PC-3 (cell line): Measurements from ENCODE around the gene HAGHL. TPM values are rescaled to one million over a fixed set of nuclear protein-coding genes. Genes with fewer than 3 reads are reported as not detected.

Experiments
- ATAC-seq: fragments of 200-7000 bp; cut with Tn5 transposase; 2 replicates; pipeline ENCODE4 v1.9.1; 2020; ENCODE audit warnings: mild to moderate bottlenecking, moderate library complexity
- BruUV-seq: library from RNA; stranded (reverse); fragments of 400-500 nt; replicated peaks from 2 replicates; lab custom pipeline; 2021; lab: Mats Ljungman, UMichigan
- CTCF ChIA-PET: fragments of 300-600 bp; sonication (Branson Sonifier 250); formaldehyde crosslinking; loops from one replicate; lab custom pipeline; 2022; ENCODE audit warnings: antibody characterized with exemption; lab: Charles Lee
- POLR2A ChIA-PET: fragments of 300-600 bp; sonication (Branson Sonifier 250); formaldehyde crosslinking; loops from one replicate; lab custom pipeline; 2022; ENCODE audit warnings: antibody characterized with exemption; ENCODE audit not compliant: unreplicated experiment; lab: Charles Lee
- DNase-seq: peaks from one replicate; pipeline ENCODE4 v3.0.0-alpha.2; 2015
- H2AFZ ChIP-seq: fragments of 300-600 bp; sonication (generic); 2 replicates; pipeline ENCODE4 v1.6.0; 2016; ENCODE audit warnings: antibody characterized with exemption, low read length
- H3F3A ChIP-seq: fragments of 300-600 bp; sonication (generic); one replicate; pipeline ENCODE4 v1.6.0; 2017; ENCODE audit warnings: antibody characterized with exemption, low read length, control low read depth, mild to moderate bottlenecking; ENCODE audit not compliant: unreplicated experiment
- H3K27ac ChIP-seq: fragments of 300-600 bp; sonication (generic); 2 replicates; pipeline ENCODE4 v1.5.1; 2016; ENCODE audit warnings: mild to moderate bottlenecking, low read length
- H3K27me3 ChIP-seq: fragments of 300-600 bp; sonication (generic); 2 replicates; pipeline ENCODE4 v1.6.1; 2016; ENCODE audit warnings: low read length, mixed read lengths
- H3K36me3 ChIP-seq: fragments of 300-600 bp; sonication (generic); 2 replicates; pipeline ENCODE4 v1.6.1; 2016; ENCODE audit warnings: low read depth, mixed run types, low read length, mixed read lengths
- H3K4me1 ChIP-seq: fragments of 300-600 bp; sonication (generic); 2 replicates; pipeline ENCODE4 v1.5.1; 2016; ENCODE audit warnings: low read length; ENCODE audit not compliant: insufficient read depth
- H3K4me2 ChIP-seq: fragments of 300-600 bp; sonication (generic); 2 replicates; pipeline ENCODE4 v1.6.0; 2016; ENCODE audit warnings: low read length
- H3K4me3 ChIP-seq: fragments of 300-600 bp; sonication (generic); 2 replicates; pipeline ENCODE4 v1.5.1; 2016; ENCODE audit warnings: mild to moderate bottlenecking, low read length, mixed read lengths
- H3K79me2 ChIP-seq: fragments of 300-600 bp; sonication (generic); 2 replicates; pipeline ENCODE4 v1.6.1; 2017; ENCODE audit warnings: low read length, mixed read lengths
- H3K9ac ChIP-seq: fragments of 300-600 bp; sonication (generic); 2 replicates; pipeline ENCODE4 v1.6.0; 2016; ENCODE audit warnings: mild to moderate bottlenecking, low read length
- H3K9me2 ChIP-seq: fragments of 300-600 bp; sonication (generic); replicated peaks from 2 replicates; pipeline ENCODE4 v1.6.1; 2016; ENCODE audit warnings: mixed run types, low read length, mixed read lengths
- H3K9me3 ChIP-seq: fragments of 300-600 bp; sonication (generic); 2 replicates; pipeline ENCODE4 v1.6.1; 2016; ENCODE audit warnings: low read length, mixed read lengths
- H4K20me1 ChIP-seq: fragments of 300-600 bp; sonication (generic); 2 replicates; pipeline ENCODE4 v1.6.1; 2016; ENCODE audit warnings: low read length, mixed read lengths
- CTCF ChIP-seq: fragments of 300-600 bp; sonication (generic); conservative IDR thresholded peaks from 2 replicates; pipeline ENCODE4 v1.5.1; 2017; ENCODE audit warnings: antibody characterized with exemption, low read depth, mild to moderate bottlenecking, low read length
- EZH2 ChIP-seq: fragments of 300-600 bp; sonication (generic); IDR thresholded peaks from one replicate; pipeline ENCODE4 v1.6.1; 2017; ENCODE audit warnings: antibody characterized with exemption, mild to moderate bottlenecking, low read length; ENCODE audit not compliant: unreplicated experiment
- EZH2phosphoT487 ChIP-seq: fragments of 300-600 bp; sonication (generic); IDR thresholded peaks from 2 replicates; pipeline ENCODE4 v1.6.1; 2018; ENCODE audit warnings: mild to moderate bottlenecking, antibody characterized with exemption, low read length, borderline replicate concordance
- intact Hi-C: fragments of 100-400 bp; cut with micrococcal nuclease; formaldehyde crosslinking; loops from 2 replicates; pipeline ENCODE4 v1.9.0; 2023
- total RNA-seq: library from RNA; depleted of rRNA; stranded (reverse); fragments of >200 nt; gene quantifications from 2 replicates; pipeline ENCODE4 v1.2.3, GENCODE V29; 2014

The HAGHL gene
- total RNA-seq, 1 experiment from 2014 or later: 16.4 TPM

- CTCF ChIA-PET: no interaction called here
- ATAC-seq: no peak
- Histone ChIP-seq H2AFZ (no peak overlapping the region), H4K20me1 (no peaks in the 10 kb centered on the region), H3F3A (no peaks in the 10 kb centered on the region), H3K79me2 (no peaks in the 10 kb centered on the region), H3K9me2 (no peaks in the 10 kb centered on the region), H3K9me3 (no peaks in the 10 kb centered on the region), H3K4me1 (peaks cover 14% of the 10 kb centered on the region; the same call in 1 of the 2 replicates), H3K4me3 (no peak overlapping the region), H3K27ac (no peak overlapping the region), H3K9ac (no peak overlapping the region), H3K4me2 (no peak overlapping the region), H3K27me3 (0 out of 2 replicates have a peak, but pooled peaks cover 6% of the 10 kb centered on the region), H3K36me3 (no peaks in the 10 kb centered on the region)
- intact Hi-C loops: no loop called here
- DNase-seq: no peak
- POLR2A ChIA-PET: no interaction called here
- BruUV-seq: no TSS peak
- TF ChIP-seq CTCF: no peak
- TF ChIP-seq EZH2: no peak
- TF ChIP-seq EZH2phosphoT487: no peak
These were observed 27.8 kb upstream of the HAGHL start for GRCh38 chr16:698911-699671.

- Histone ChIP-seq H4K20me1 (no peaks in the 10 kb centered on the region), H3K36me3 (no peaks in the 10 kb centered on the region), H3K9me3 (no peaks in the 10 kb centered on the region), H3F3A (no peaks in the 10 kb centered on the region), H2AFZ (no peak overlapping the region), H3K9ac (no peak overlapping the region), H3K79me2 (no peaks in the 10 kb centered on the region), H3K27me3 (peaks cover 13% of the 10 kb centered on the region), H3K4me2 (peak overlapping the region; percentile 26; the same call in 1 of the 2 replicates), H3K27ac (no peak overlapping the region), H3K4me1 (no peaks in the 10 kb centered on the region), H3K4me3 (no peak overlapping the region), H3K9me2 (no peaks in the 10 kb centered on the region)
- intact Hi-C loops: no loop called here
- DNase-seq (no peak), ATAC-seq (peak; percentile 48; the same call in 1 of the 2 replicates)
- CTCF ChIA-PET: no interaction called here
- POLR2A ChIA-PET: no interaction called here
- no TSS peak for BruUV-seq
- TF ChIP-seq CTCF (no peak), EZH2 (no peak), EZH2phosphoT487 (no peak)
These were observed 26.0 kb upstream of the HAGHL start for GRCh38 chr16:700684-701584.
